T-helper 17 cell (primary cell): ENCODE results near the gene STRA8. TPM values are rescaled to one million over a fixed set of nuclear protein-coding genes. Genes with fewer than 3 reads are reported as not detected.

Experiments
- ATAC-seq: fragments of 150-1000 bp; cut with Tn5 transposase; 2 replicates; pipeline ENCODE4 v1.10.0; 2021; ENCODE audit warnings: mild to moderate bottlenecking, moderate library complexity
- DNase-seq, 3 donors: peaks; one replicate each; pipeline versions ENCODE4 v3.0.0 to v3.0.0-alpha.2; 2020 to 2021
- H3K9me3 ChIP-seq: one replicate; pipeline ENCODE4 v1.7.0; 2013; ENCODE audit warnings: low read length, mild to moderate bottlenecking; ENCODE audit not compliant: control insufficient read depth, poor library complexity, severe bottlenecking
- H3K27ac Mint-ChIP-seq: one replicate; pipeline ENCODE4 v1.8.0; 2022; ENCODE audit warnings: mild to moderate bottlenecking, moderate library complexity, mixed read lengths
- H3K27me3 Mint-ChIP-seq: one replicate; pipeline ENCODE4 v1.8.0; 2022; ENCODE audit warnings: mixed read lengths
- H3K36me3 Mint-ChIP-seq: one replicate; pipeline ENCODE4 v1.8.0; 2022; ENCODE audit warnings: low read depth, mixed read lengths
- H3K4me1 Mint-ChIP-seq: one replicate; pipeline ENCODE4 v1.8.0; 2022; ENCODE audit warnings: mild to moderate bottlenecking, mixed read lengths
- H3K4me3 Mint-ChIP-seq: one replicate; pipeline ENCODE4 v1.8.0; 2022; ENCODE audit warnings: mild to moderate bottlenecking, moderate library complexity, mixed read lengths
- total RNA-seq, 4 donors: library from RNA in 2 of 4; stranded (reverse) in 2 of 4; gene quantifications; one replicate each; pipeline ENCODE4 v1.2.3 and lab custom pipeline; 2022 to 2026

Gene STRA8
- total RNA-seq, 2 donors from 2014 or later, result not detected

- peaks cover 3% of the 10 kb centered on the region for H3K36me3 Mint-ChIP-seq
- no peak overlapping the region for H3K27ac Mint-ChIP-seq
- H3K4me1 Mint-ChIP-seq, result no peaks in the 10 kb centered on the region
- DNase-seq (no peak), ATAC-seq (peak; percentile 35)
- H3K27me3 Mint-ChIP-seq, result peaks cover 9% of the 10 kb centered on the region
- H3K4me3 Mint-ChIP-seq, result no peak overlapping the region
- no peaks in the 10 kb centered on the region for H3K9me3 ChIP-seq
These were observed 20.5 kb downstream of the STRA8 start for GRCh38 chr7:135253851-135254771.

- no peak overlapping the region for H3K27ac Mint-ChIP-seq
- ATAC-seq (no peak), DNase-seq (no peak)
- no peak overlapping the region for H3K4me3 Mint-ChIP-seq
- peaks cover 24% of the 10 kb centered on the region for H3K27me3 Mint-ChIP-seq
- H3K4me1 Mint-ChIP-seq, result no peaks in the 10 kb centered on the region
- no peaks in the 10 kb centered on the region for H3K9me3 ChIP-seq
- H3K36me3 Mint-ChIP-seq, result peaks cover 6% of the 10 kb centered on the region
These were observed 24.2 kb downstream of the STRA8 start for GRCh38 chr7:135257790-135258189.

GRCh38 chr7:135258585-135258984 is 24.9 kb downstream of the STRA8 start:
- Mint-ChIP-seq H3K27me3 (peaks cover 24% of the 10 kb centered on the region), H3K36me3 (peaks cover 6% of the 10 kb centered on the region), H3K4me3 (no peak overlapping the region), H3K27ac (no peak overlapping the region), H3K4me1 (no peaks in the 10 kb centered on the region)
- no peaks in the 10 kb centered on the region for H3K9me3 ChIP-seq
- ATAC-seq (no peak), DNase-seq (no peak)

GRCh38 chr7:135259702-135260101 is 26.1 kb downstream of the STRA8 start:
- Mint-ChIP-seq H3K27ac (no peak overlapping the region), H3K4me1 (no peaks in the 10 kb centered on the region), H3K4me3 (no peak overlapping the region), H3K27me3 (peaks cover 24% of the 10 kb centered on the region), H3K36me3 (peaks cover 6% of the 10 kb centered on the region)
- DNase-seq, result no peak
- no peak for ATAC-seq
- H3K9me3 ChIP-seq, result no peaks in the 10 kb centered on the region

GRCh38 chr7:135260470-135260869 is 26.8 kb downstream of the STRA8 start:
- no peaks in the 10 kb centered on the region for H3K9me3 ChIP-seq
- ATAC-seq (no peak), DNase-seq (no peak)
- peaks cover 6% of the 10 kb centered on the region for H3K36me3 Mint-ChIP-seq
- H3K4me1 Mint-ChIP-seq, result no peaks in the 10 kb centered on the region
- peaks cover 24% of the 10 kb centered on the region for H3K27me3 Mint-ChIP-seq
- H3K4me3 Mint-ChIP-seq, result no peak overlapping the region
- H3K27ac Mint-ChIP-seq, result no peak overlapping the region

GRCh38 chr7:135260930-135261721 is 27.5 kb downstream of the STRA8 start:
- H3K9me3 ChIP-seq, result no peaks in the 10 kb centered on the region
- no peaks in the 10 kb centered on the region for H3K4me1 Mint-ChIP-seq
- no peak overlapping the region for H3K27ac Mint-ChIP-seq
- no peak overlapping the region for H3K4me3 Mint-ChIP-seq
- DNase-seq, result no peak
- peaks cover 24% of the 10 kb centered on the region for H3K27me3 Mint-ChIP-seq
- no peak for ATAC-seq
- peaks cover 6% of the 10 kb centered on the region for H3K36me3 Mint-ChIP-seq

GRCh38 chr7:135262623-135263320 is 29.1 kb downstream of the STRA8 start:
- no peak overlapping the region for H3K27ac Mint-ChIP-seq
- ATAC-seq, result no peak
- H3K9me3 ChIP-seq, result no peaks in the 10 kb centered on the region

GRCh38 chr7:135263321-135263970 is 29.8 kb downstream of the STRA8 start:
- ATAC-seq (no peak), DNase-seq (no peak)
- Mint-ChIP-seq H3K27ac (no peak overlapping the region), H3K4me3 (no peak overlapping the region), H3K36me3 (peaks cover 3% of the 10 kb centered on the region), H3K27me3 (peaks cover 22% of the 10 kb centered on the region), H3K4me1 (no peaks in the 10 kb centered on the region)
- H3K9me3 ChIP-seq, result no peaks in the 10 kb centered on the region

More at GRCh38 chr7:135262623-135263320, 29.1 kb downstream of the STRA8 start:
- peaks cover 3% of the 10 kb centered on the region for H3K36me3 Mint-ChIP-seq
- no peak overlapping the region for H3K4me3 Mint-ChIP-seq
- H3K27me3 Mint-ChIP-seq, result peaks cover 20% of the 10 kb centered on the region
- no peaks in the 10 kb centered on the region for H3K4me1 Mint-ChIP-seq
- no peak for DNase-seq

GRCh38 chr7:135265637-135266036 is 32.0 kb downstream of the STRA8 start:
- H3K27ac Mint-ChIP-seq, result no peak overlapping the region
- H3K4me1 Mint-ChIP-seq, result no peaks in the 10 kb centered on the region
- peaks cover 26% of the 10 kb centered on the region for H3K27me3 Mint-ChIP-seq
- ATAC-seq (no peak), DNase-seq (no peak)
- H3K4me3 Mint-ChIP-seq, result no peak overlapping the region
- no peaks in the 10 kb centered on the region for H3K9me3 ChIP-seq
- peaks cover 3% of the 10 kb centered on the region for H3K36me3 Mint-ChIP-seq

GRCh38 chr7:135269921-135270320 is 36.3 kb downstream of the STRA8 start:
- no peak overlapping the region for H3K27ac Mint-ChIP-seq

GRCh38 chr7:135270577-135271254 is 37.1 kb downstream of the STRA8 start:
- no peak overlapping the region for H3K4me3 Mint-ChIP-seq
- no peak for ATAC-seq

More at GRCh38 chr7:135269921-135270320, 36.3 kb downstream of the STRA8 start:
- H3K27me3 Mint-ChIP-seq, result peaks cover 21% of the 10 kb centered on the region
- ATAC-seq (no peak), DNase-seq (no peak)
- H3K4me1 Mint-ChIP-seq, result peaks cover 3% of the 10 kb centered on the region
- no peak overlapping the region for H3K4me3 Mint-ChIP-seq
- H3K36me3 Mint-ChIP-seq, result no peaks in the 10 kb centered on the region
- no peaks in the 10 kb centered on the region for H3K9me3 ChIP-seq

GRCh38 chr7:135271255-135271615 is 37.6 kb downstream of the STRA8 start:
- Mint-ChIP-seq H3K27me3 (peaks cover 28% of the 10 kb centered on the region), H3K4me3 (no peak overlapping the region), H3K4me1 (peaks cover 3% of the 10 kb centered on the region), H3K36me3 (peaks cover 3% of the 10 kb centered on the region), H3K27ac (no peak overlapping the region)
- DNase-seq, result no peak
- no peaks in the 10 kb centered on the region for H3K9me3 ChIP-seq
- ATAC-seq, result no peak

More at GRCh38 chr7:135270577-135271254, 37.1 kb downstream of the STRA8 start:
- no peaks in the 10 kb centered on the region for H3K9me3 ChIP-seq
- no peak for DNase-seq
- Mint-ChIP-seq H3K27me3 (peaks cover 24% of the 10 kb centered on the region), H3K36me3 (peaks cover 2% of the 10 kb centered on the region), H3K27ac (no peak overlapping the region), H3K4me1 (peaks cover 3% of the 10 kb centered on the region)
